Prostate gland (tissue), 2 donors: Measurements from ENCODE around the gene PLEKHN1.

ENCODE experiments used
- CTCF ChIP-seq, 4 experiments: fragments of 200-600 bp in 2 of 4; fragments of 450-650 bp in 2 of 4; sonication (generic) in 2 of 4; IDR thresholded peaks; 1 replicate in 3 of 4; 2 replicates in 1 of 4; pipeline ENCODE4 v1.5.1; 2016 to 2019; ENCODE audit warnings: antibody characterized with exemption in 4 of 4, mild to moderate bottlenecking in 2 of 4, moderate library complexity in 2 of 4
- POLR2A ChIP-seq: fragments of 450-650 bp; IDR thresholded peaks from one replicate; pipeline ENCODE4 v1.6.1; 2016; ENCODE audit warnings: antibody characterized with exemption, mild to moderate bottlenecking
- POLR2AphosphoS5 ChIP-seq: sonication (generic); formaldehyde crosslinking; IDR thresholded peaks from one replicate; pipeline ENCODE4 v1.6.1; 2017; ENCODE audit warnings: antibody characterized with exemption

GRCh38 chr1:934991-935750 lies 31.1 kb upstream of the PLEKHN1 start:
- TF ChIP-seq POLR2A, result no peak
- no peak for TF ChIP-seq CTCF (IDR thresholded peaks at IDR 0.05)
- TF ChIP-seq POLR2AphosphoS5, result no peak
